Keratinocyte (primary cell): ENCODE results near the gene TRAF2.

Source experiments
- EZH2 ChIP-seq: IDR thresholded peaks from one replicate; pipeline ENCODE4 v1.6.1; 2012; ENCODE audit warnings: inconsistent platforms, mild to moderate bottlenecking, low read length, moderate library complexity
- TF ChIP-seq, protein P1 (sequence below), 3 experiments: IDR thresholded peaks in 1 of 3; conservative IDR thresholded peaks in 1 of 3; optimal IDR thresholded peaks in 1 of 3; 2 replicates in 2 of 3; 3 replicates in 1 of 3; pipeline versions ENCODE3 to v1.5.1; 2011; ENCODE audit warnings: low read length in 3 of 3, mild to moderate bottlenecking in 3 of 3, moderate library complexity in 2 of 3, control low read depth in 1 of 3, inconsistent platforms in 1 of 3; ENCODE audit not compliant: insufficient read depth in 2 of 3; ENCODE audit errors: extremely low read depth in 1 of 3

- TF ChIP-seq EZH2: no peak
- TF ChIP-seq, protein P1, sequence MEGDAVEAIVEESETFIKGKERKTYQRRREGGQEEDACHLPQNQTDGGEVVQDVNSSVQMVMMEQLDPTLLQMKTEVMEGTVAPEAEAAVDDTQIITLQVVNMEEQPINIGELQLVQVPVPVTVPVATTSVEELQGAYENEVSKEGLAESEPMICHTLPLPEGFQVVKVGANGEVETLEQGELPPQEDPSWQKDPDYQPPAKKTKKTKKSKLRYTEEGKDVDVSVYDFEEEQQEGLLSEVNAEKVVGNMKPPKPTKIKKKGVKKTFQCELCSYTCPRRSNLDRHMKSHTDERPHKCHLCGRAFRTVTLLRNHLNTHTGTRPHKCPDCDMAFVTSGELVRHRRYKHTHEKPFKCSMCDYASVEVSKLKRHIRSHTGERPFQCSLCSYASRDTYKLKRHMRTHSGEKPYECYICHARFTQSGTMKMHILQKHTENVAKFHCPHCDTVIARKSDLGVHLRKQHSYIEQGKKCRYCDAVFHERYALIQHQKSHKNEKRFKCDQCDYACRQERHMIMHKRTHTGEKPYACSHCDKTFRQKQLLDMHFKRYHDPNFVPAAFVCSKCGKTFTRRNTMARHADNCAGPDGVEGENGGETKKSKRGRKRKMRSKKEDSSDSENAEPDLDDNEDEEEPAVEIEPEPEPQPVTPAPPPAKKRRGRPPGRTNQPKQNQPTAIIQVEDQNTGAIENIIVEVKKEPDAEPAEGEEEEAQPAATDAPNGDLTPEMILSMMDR (optimal IDR thresholded peaks at IDR 0.05 in 1 of 3, IDR thresholded peaks at IDR 0.05 in 1 of 3, conservative IDR thresholded peaks at IDR 0.05 in 1 of 3; ENCODE audit: extremely low read depth in 1 of 3, insufficient read depth in 2 of 3, low read length in 3 of 3): no peak
Measured at GRCh38 chr9:136928591-136928990, 42.3 kb downstream of the TRAF2 start.
